Measurements from ENCODE around the gene CHCHD10. TPM values are rescaled to one million over a fixed set of nuclear protein-coding genes. Genes with fewer than 3 reads are reported as not detected.

Gene CHCHD10
- total and polyA plus RNA-seq, 2 experiments from 2014 or later = 1.6 to 22.3 TPM

DNA sequence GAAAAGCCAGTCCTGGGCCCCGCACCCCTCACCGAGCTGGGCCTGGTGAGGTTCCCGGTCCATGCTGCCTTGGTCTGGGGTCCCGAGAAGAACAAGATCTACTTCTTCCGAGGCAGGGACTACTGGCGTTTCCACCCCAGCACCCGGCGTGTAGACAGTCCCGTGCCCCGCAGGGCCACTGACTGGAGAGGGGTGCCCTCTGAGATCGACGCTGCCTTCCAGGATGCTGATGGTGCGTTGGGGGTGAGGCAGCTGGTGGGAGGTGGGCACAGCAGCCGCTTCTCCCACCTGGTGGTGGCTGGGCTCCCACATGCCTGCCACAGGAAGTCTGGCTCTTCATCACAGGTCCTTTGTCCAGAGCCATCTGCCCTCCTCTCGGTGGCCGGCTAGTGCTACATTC is 14.5 kb upstream of the CHCHD10 start:
- no peaks in the 10 kb centered on the region for H3K79me2 ChIP-seq (ENCODE audit: insufficient read depth)
- no peak for DNase-seq
- WGBS, 2 experiments (ENCODE audit: low coverage in 1 of 2, low lambda C conversion rate in 2 of 2, missing lambda C conversion rate in 2 of 2) = 95 to 96% methylated on average over 10 to 16 of the region's 16 CpGs
- in situ Hi-C loops (cut with MboI) = no loop called here
- H3K9me3 ChIP-seq (ENCODE audit: low read depth) = no peaks in the 10 kb centered on the region
- H3K4me2 ChIP-seq (ENCODE audit: unreplicated experiment) = peak overlapping the region; percentile 17
- H3K36me3 ChIP-seq (ENCODE audit: low read depth) = no peaks in the 10 kb centered on the region
- peaks cover 3% of the 10 kb centered on the region; the same call in 1 of the 2 replicates for H3F3A ChIP-seq (ENCODE audit: insufficient read depth)
- H3K4me1 ChIP-seq (ENCODE audit: insufficient read depth) = peaks cover 19% of the 10 kb centered on the region
- H3K27me3 ChIP-seq (replicated peaks; ENCODE audit: insufficient read depth) = no peaks in the 10 kb centered on the region
- TF ChIP-seq EZH2 (IDR thresholded peaks at IDR 0.05; ENCODE audit: insufficient read depth, poor library complexity, severe bottlenecking) (no peak), EZH2phosphoT487 (IDR thresholded peaks at IDR 0.05; ENCODE audit: insufficient read depth, low read depth) (no peak)
- H2AFZ ChIP-seq = no peak overlapping the region
- H3K9me2 ChIP-seq (ENCODE audit: insufficient read depth) = no peaks in the 10 kb centered on the region
- no peak overlapping the region for H3K9ac ChIP-seq
- H3K4me3 ChIP-seq = no peak overlapping the region
- no peaks in the 10 kb centered on the region for H4K20me1 ChIP-seq (ENCODE audit: insufficient read depth)
- H3K27ac ChIP-seq = peak overlapping the region; percentile 49; the same call in 1 of the 2 replicates

DNA sequence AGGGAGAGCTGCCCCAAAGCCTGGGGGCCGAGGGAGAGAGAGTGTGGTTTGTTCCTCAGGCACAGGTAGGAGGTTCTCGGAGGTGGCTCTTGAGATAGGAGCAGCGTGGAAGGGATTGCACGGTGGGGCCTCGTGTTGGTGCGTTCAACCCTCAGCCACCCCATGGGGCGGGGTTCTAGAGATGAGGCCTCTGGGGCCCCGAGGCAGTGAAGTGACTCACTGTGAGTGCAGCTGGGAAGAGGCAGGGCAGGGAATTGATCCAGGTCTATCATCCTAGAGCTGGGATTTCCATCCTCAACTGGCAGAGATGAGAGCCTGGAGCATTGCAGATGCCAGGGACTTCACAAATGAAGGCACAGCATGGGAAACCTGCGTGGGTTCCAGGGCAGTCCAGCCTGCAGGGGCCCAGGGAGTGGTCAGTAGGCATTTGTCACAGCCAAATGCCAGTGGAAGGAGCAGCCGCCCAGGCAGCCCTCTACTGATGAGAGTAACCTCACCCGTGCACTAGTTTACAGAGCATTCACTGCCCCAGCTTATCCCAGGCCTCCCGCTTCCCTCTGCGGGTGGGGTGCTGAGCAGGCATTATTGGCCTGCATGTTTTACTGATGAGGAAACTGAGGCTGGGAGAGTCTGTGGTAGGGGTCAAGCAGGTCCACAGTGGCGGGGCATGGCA is 13.9 kb upstream of the CHCHD10 start:
- H3K4me2 ChIP-seq (ENCODE audit: unreplicated experiment) = peak overlapping the region; percentile 17
- no peaks in the 10 kb centered on the region for H3K79me2 ChIP-seq (ENCODE audit: insufficient read depth)
- H3K9me2 ChIP-seq (ENCODE audit: insufficient read depth) = no peaks in the 10 kb centered on the region
- TF ChIP-seq EZH2 (IDR thresholded peaks at IDR 0.05; ENCODE audit: insufficient read depth, poor library complexity, severe bottlenecking) (no peak), EZH2phosphoT487 (IDR thresholded peaks at IDR 0.05; ENCODE audit: insufficient read depth, low read depth) (no peak)
- no peaks in the 10 kb centered on the region for H3K27me3 ChIP-seq (replicated peaks; ENCODE audit: insufficient read depth)
- no peaks in the 10 kb centered on the region for H3K9me3 ChIP-seq (ENCODE audit: low read depth)
- H3F3A ChIP-seq (ENCODE audit: insufficient read depth) = peaks cover 3% of the 10 kb centered on the region; the same call in 1 of the 2 replicates
- WGBS, 2 experiments (ENCODE audit: low coverage in 1 of 2, low lambda C conversion rate in 2 of 2, missing lambda C conversion rate in 2 of 2) = 18 to 19% methylated on average over 14 of the region's 14 CpGs
- in situ Hi-C loops (cut with MboI) = no loop called here
- H3K36me3 ChIP-seq (ENCODE audit: low read depth) = no peaks in the 10 kb centered on the region
- peak overlapping the region; percentile 24; the same call in 1 of the 2 replicates for H3K9ac ChIP-seq
- no peaks in the 10 kb centered on the region for H4K20me1 ChIP-seq (ENCODE audit: insufficient read depth)
- H2AFZ ChIP-seq = peak overlapping the region; percentile 61
- peaks cover 19% of the 10 kb centered on the region for H3K4me1 ChIP-seq (ENCODE audit: insufficient read depth)
- no peak overlapping the region for H3K4me3 ChIP-seq
- peak overlapping the region; percentile 49 for H3K27ac ChIP-seq
- DNase-seq = peak; percentile 94

DNA sequence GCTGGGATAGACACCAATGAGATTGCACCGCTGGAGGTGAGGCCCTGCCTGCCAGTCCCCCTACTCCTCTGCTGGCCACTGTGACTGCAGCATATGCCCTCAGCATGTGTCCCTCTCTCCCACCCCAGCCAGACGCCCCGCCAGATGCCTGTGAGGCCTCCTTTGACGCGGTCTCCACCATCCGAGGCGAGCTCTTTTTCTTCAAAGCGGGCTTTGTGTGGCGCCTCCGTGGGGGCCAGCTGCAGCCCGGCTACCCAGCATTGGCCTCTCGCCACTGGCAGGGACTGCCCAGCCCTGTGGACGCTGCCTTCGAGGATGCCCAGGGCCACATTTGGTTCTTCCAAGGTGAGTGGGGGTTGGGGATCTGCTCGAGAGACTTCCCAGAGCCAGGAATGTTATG is 13.3 kb upstream of the CHCHD10 start:
- in situ Hi-C loops (cut with MboI) = no loop called here
- Histone ChIP-seq H3K4me1 (ENCODE audit: insufficient read depth) (peaks cover 13% of the 10 kb centered on the region), H3K4me3 (no peak overlapping the region), H3K27ac (peak overlapping the region; percentile 49), H3K36me3 (ENCODE audit: low read depth) (no peaks in the 10 kb centered on the region), H3K4me2 (ENCODE audit: unreplicated experiment) (no peak overlapping the region), H3F3A (ENCODE audit: insufficient read depth) (0 out of 2 replicates have a peak, but pooled peaks cover 3% of the 10 kb centered on the region), H4K20me1 (ENCODE audit: insufficient read depth) (no peaks in the 10 kb centered on the region), H3K79me2 (ENCODE audit: insufficient read depth) (no peaks in the 10 kb centered on the region), H3K27me3 (replicated peaks; ENCODE audit: insufficient read depth) (no peaks in the 10 kb centered on the region), H3K9me2 (ENCODE audit: insufficient read depth) (no peaks in the 10 kb centered on the region), H2AFZ (peak overlapping the region; percentile 61), H3K9ac (peak overlapping the region; percentile 24; the same call in 1 of the 2 replicates), H3K9me3 (ENCODE audit: low read depth) (no peaks in the 10 kb centered on the region)
- no peak for DNase-seq
- 76 to 79% methylated on average over 14 to 15 of the region's 15 CpGs for WGBS, 2 experiments (ENCODE audit: low coverage in 1 of 2, low lambda C conversion rate in 2 of 2, missing lambda C conversion rate in 2 of 2)
- TF ChIP-seq EZH2phosphoT487 (IDR thresholded peaks at IDR 0.05; ENCODE audit: insufficient read depth, low read depth) (no peak), EZH2 (IDR thresholded peaks at IDR 0.05; ENCODE audit: insufficient read depth, poor library complexity, severe bottlenecking) (no peak)

DNA sequence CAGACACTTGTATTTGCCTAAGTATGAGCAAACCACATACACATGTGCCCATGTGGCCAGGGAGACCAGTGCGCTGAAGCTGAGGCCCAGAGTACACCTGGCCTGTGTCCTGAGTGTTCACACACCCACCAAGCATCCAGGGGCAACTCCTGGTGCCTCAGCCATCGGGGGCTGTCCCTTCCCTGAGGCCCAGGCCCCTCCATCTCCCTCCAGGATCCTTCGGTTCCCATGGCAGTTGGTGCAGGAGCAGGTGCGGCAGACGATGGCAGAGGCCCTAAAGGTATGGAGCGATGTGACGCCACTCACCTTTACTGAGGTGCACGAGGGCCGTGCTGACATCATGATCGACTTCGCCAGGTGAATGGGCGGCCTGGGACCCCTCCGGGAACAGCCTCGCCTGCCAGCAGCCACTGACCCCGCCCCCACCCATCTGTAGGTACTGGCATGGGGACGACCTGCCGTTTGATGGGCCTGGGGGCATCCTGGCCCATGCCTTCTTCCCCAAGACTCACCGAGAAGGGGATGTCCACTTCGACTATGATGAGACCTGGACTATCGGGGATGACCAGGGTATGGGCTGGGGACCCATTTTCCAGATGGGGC is 12.5 kb upstream of the CHCHD10 start:
- Histone ChIP-seq H3K9ac (no peak overlapping the region), H3K9me2 (ENCODE audit: insufficient read depth) (no peaks in the 10 kb centered on the region), H3K4me2 (ENCODE audit: unreplicated experiment) (no peak overlapping the region), H3K36me3 (ENCODE audit: low read depth) (no peaks in the 10 kb centered on the region), H4K20me1 (ENCODE audit: insufficient read depth) (no peaks in the 10 kb centered on the region), H3K4me3 (no peak overlapping the region), H2AFZ (no peak overlapping the region), H3K9me3 (ENCODE audit: low read depth) (no peaks in the 10 kb centered on the region), H3K27me3 (replicated peaks; ENCODE audit: insufficient read depth) (no peaks in the 10 kb centered on the region), H3F3A (ENCODE audit: insufficient read depth) (0 out of 2 replicates have a peak, but pooled peaks cover 3% of the 10 kb centered on the region), H3K79me2 (ENCODE audit: insufficient read depth) (no peaks in the 10 kb centered on the region), H3K4me1 (ENCODE audit: insufficient read depth) (peaks cover 13% of the 10 kb centered on the region), H3K27ac (no peak overlapping the region)
- 94% methylated on average over 20 of the region's 20 CpGs for WGBS, 2 experiments (ENCODE audit: low coverage in 1 of 2, low lambda C conversion rate in 2 of 2, missing lambda C conversion rate in 2 of 2)
- DNase-seq = no peak
- TF ChIP-seq EZH2 (IDR thresholded peaks at IDR 0.05; ENCODE audit: insufficient read depth, poor library complexity, severe bottlenecking) (no peak), EZH2phosphoT487 (IDR thresholded peaks at IDR 0.05; ENCODE audit: insufficient read depth, low read depth) (no peak)
- in situ Hi-C loops (cut with MboI) = no loop called here

Data from GM23248 (cell line).